Measurements from ENCODE around the gene SH2B2.
"Not testable (repeated sequence)": the region's sequence is repeated elsewhere in the genome, so short reads cannot be mapped to it uniquely, and the experiment has no call there.

- peak; percentile 52 for TF ChIP-seq CTCF (IDR thresholded peaks at IDR 0.05; ENCODE audit: poor library complexity, severe bottlenecking)
- TF ChIP-seq POLR2AphosphoS5 (IDR thresholded peaks at IDR 0.05), result peak; percentile 93
- not testable (repeated sequence) for TF ChIP-seq RAD21 (conservative IDR thresholded peaks at IDR 0.05); EP300 (conservative IDR thresholded peaks at IDR 0.05; ENCODE audit: poor library complexity, severe bottlenecking); EZH2 (IDR thresholded peaks at IDR 0.05; ENCODE audit: borderline replicate concordance, insufficient read depth, low read length, poor library complexity, severe bottlenecking); SMC3 (conservative IDR thresholded peaks at IDR 0.05; ENCODE audit: poor library complexity); TAF1 (IDR thresholded peaks at IDR 0.05; ENCODE audit: low read depth)
- TF ChIP-seq, protein P1, sequence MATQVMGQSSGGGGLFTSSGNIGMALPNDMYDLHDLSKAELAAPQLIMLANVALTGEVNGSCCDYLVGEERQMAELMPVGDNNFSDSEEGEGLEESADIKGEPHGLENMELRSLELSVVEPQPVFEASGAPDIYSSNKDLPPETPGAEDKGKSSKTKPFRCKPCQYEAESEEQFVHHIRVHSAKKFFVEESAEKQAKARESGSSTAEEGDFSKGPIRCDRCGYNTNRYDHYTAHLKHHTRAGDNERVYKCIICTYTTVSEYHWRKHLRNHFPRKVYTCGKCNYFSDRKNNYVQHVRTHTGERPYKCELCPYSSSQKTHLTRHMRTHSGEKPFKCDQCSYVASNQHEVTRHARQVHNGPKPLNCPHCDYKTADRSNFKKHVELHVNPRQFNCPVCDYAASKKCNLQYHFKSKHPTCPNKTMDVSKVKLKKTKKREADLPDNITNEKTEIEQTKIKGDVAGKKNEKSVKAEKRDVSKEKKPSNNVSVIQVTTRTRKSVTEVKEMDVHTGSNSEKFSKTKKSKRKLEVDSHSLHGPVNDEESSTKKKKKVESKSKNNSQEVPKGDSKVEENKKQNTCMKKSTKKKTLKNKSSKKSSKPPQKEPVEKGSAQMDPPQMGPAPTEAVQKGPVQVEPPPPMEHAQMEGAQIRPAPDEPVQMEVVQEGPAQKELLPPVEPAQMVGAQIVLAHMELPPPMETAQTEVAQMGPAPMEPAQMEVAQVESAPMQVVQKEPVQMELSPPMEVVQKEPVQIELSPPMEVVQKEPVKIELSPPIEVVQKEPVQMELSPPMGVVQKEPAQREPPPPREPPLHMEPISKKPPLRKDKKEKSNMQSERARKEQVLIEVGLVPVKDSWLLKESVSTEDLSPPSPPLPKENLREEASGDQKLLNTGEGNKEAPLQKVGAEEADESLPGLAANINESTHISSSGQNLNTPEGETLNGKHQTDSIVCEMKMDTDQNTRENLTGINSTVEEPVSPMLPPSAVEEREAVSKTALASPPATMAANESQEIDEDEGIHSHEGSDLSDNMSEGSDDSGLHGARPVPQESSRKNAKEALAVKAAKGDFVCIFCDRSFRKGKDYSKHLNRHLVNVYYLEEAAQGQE (IDR thresholded peaks at IDR 0.05; ENCODE audit: borderline replicate concordance), result not testable (repeated sequence)
- peak; percentile 90 for TF ChIP-seq MXI1 (conservative IDR thresholded peaks at IDR 0.05; ENCODE audit: poor library complexity, severe bottlenecking)
Observed at GRCh38 chr7:102363549-102364393, 77.1 kb downstream of the SH2B2 start.

Data from neural cell (in vitro differentiated cells).